ENCODE measurements around the gene IGLL5. TPM values are rescaled to one million over a fixed set of nuclear protein-coding genes. Genes with fewer than 3 reads are reported as not detected.
A peak's percentile ranks its signal among the peaks of the same experiment; 100 is the strongest.

Gene IGLL5
- total RNA-seq, 4 donors from 2014 or later = 1.1 to 35.5 (median 6.0) TPM; not detected in 1

GRCh38 chr22:22930571-22931556 is 43.2 kb downstream of the IGLL5 start:
- Histone ChIP-seq H3K4me3 (no peak overlapping the region), H3K27me3 (no peaks in the 10 kb centered on the region), H3K27ac (peak overlapping the region in 2 of 4 donors; percentile 12 to 75), H3K9me3 (no peaks in the 10 kb centered on the region), H3K36me3 (no peaks in the 10 kb centered on the region), H3K4me1 (peaks cover 0 to 44% (median 8%) of the 10 kb centered on the region in 4 donors)
- DNase-seq = no peak
- TF ChIP-seq CTCF (IDR thresholded peaks at IDR 0.05) (no peak), POLR2A (IDR thresholded peaks at IDR 0.05) (no peak)

GRCh38 chr22:22931557-22932270 is 44.1 kb downstream of the IGLL5 start:
- Histone ChIP-seq H3K36me3 (no peaks in the 10 kb centered on the region), H3K27me3 (no peaks in the 10 kb centered on the region), H3K9me3 (no peaks in the 10 kb centered on the region), H3K27ac (peak overlapping the region in 2 of 4 donors; percentile 27 to 75), H3K4me1 (peaks cover 0 to 44% (median 11%) of the 10 kb centered on the region in 4 donors), H3K4me3 (no peak overlapping the region)
- TF ChIP-seq POLR2A (IDR thresholded peaks at IDR 0.05) (no peak), CTCF (IDR thresholded peaks at IDR 0.05) (no peak)
- DNase-seq = no peak

GRCh38 chr22:22932512-22932941 is 44.9 kb downstream of the IGLL5 start:
- no peak for TF ChIP-seq CTCF (IDR thresholded peaks at IDR 0.05)
- TF ChIP-seq POLR2A (IDR thresholded peaks at IDR 0.05) = no peak
- H3K4me3 ChIP-seq = no peak overlapping the region
- H3K9me3 ChIP-seq = no peaks in the 10 kb centered on the region
- no peak for DNase-seq
- H3K36me3 ChIP-seq = no peaks in the 10 kb centered on the region
- H3K27me3 ChIP-seq = no peaks in the 10 kb centered on the region
- peaks cover 0 to 44% (median 11%) of the 10 kb centered on the region in 4 donors for H3K4me1 ChIP-seq
- peak overlapping the region in 2 of 4 donors; percentile 27 to 75 for H3K27ac ChIP-seq

GRCh38 chr22:22933100-22933806 is 45.6 kb downstream of the IGLL5 start:
- Histone ChIP-seq H3K4me3 (no peak overlapping the region), H3K27ac (peak overlapping the region in 1 of 4 donors; percentile 75), H3K27me3 (no peaks in the 10 kb centered on the region), H3K36me3 (no peaks in the 10 kb centered on the region), H3K4me1 (peaks cover 0 to 44% (median 10%) of the 10 kb centered on the region in 4 donors), H3K9me3 (no peaks in the 10 kb centered on the region)
- TF ChIP-seq POLR2A (IDR thresholded peaks at IDR 0.05) = no peak
- TF ChIP-seq CTCF (IDR thresholded peaks at IDR 0.05) = no peak
- no peak for DNase-seq

All from Peyer's patch (tissue), 4 donors.